Hepatic stellate cell (primary cell): Measurements from ENCODE around the gene GALNT10.
A peak's percentile ranks its signal among the peaks of the same experiment; 100 is the strongest.

Experiments used
- DNase-seq: peaks from one replicate; pipeline ENCODE4 v3.0.0; 2011; ENCODE audit warnings: low spot score

The GALNT10 gene

DNA sequence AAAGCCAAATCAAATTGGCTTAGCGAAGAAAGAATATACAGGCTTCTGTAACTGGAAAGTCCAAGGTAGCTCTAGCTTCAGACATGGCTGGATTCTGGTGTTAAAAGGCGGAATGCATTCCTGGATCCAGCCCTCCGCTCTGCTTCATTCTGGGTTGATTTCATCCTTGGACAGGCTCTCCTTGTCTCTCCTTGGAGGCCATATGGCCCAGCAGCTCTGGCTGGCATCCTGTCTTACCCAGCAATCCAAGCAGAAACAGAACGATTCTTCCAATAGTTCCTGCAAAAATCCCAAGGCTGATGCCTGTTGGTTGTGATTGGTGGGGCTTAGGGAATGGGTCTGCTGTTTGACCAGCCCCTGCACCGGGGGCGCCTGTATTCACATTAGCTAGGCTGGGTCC is 218.3 kb downstream of the GALNT10 start:
- no peak for DNase-seq

DNA sequence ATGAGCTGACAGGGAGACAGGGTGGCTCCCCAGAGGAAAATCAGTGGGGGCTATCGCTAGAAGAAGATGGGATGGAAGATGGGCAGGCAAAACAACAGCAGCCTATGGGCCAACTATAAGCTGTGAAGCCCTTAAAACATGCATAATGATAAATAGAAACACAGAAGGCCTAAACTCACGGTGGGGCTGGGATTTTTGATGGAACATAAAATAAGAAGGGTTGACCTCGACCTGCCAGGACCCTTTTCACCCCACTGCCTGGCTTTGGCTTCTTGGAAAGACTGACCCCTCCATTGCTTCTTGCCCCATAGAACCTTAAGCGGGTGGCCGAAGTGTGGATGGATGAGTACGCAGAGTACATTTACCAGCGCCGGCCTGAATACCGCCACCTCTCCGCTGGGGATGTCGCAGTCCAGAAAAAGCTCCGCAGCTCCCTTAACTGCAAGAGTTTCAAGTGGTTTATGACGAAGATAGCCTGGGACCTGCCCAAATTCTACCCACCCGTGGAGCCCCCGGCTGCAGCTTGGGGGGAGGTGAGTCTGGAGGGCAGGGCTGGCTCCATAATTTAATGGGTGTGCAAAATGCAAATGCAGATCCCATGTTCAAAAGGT is 218.8 kb downstream of the GALNT10 start:
- DNase-seq = no peak

DNA sequence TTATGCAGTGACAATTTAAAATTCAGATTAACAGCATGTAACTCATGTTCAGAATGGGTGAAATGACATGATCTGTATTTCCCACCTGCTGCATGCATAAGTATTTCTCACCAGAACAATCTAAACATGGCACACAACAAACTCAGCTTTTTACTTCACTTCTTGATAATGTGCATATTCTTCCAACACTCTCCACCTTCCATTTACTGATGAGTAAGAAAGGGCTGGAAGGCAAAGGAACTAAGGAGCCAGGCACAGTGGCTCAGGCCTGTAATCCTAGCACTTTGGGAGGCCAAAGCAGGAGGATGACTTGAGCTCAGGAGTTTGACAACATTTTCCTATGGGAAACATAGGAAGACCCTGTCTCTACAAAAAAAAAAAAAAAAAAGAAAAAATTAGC is 219.5 kb downstream of the GALNT10 start:
- no peak for DNase-seq

DNA sequence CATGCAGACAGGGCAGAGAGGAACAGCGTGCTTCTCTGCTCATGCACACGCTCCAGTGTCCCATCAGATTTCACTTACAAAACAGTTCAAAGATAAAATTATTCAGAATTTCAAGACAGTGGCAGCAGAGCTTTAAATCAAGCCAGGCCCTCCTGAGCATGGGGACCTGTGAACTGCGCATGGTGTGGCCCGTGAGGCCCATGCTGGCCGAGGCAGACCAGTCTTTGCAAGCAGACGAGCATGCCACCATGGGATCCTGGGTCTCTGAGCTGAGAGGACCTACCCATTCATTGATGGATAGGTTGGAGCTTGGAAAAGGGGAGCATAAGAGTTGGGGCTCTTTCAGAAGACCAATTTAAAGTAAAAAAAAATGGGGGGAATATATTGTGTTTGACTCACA is 220.3 kb downstream of the GALNT10 start:
- no peak for DNase-seq

DNA sequence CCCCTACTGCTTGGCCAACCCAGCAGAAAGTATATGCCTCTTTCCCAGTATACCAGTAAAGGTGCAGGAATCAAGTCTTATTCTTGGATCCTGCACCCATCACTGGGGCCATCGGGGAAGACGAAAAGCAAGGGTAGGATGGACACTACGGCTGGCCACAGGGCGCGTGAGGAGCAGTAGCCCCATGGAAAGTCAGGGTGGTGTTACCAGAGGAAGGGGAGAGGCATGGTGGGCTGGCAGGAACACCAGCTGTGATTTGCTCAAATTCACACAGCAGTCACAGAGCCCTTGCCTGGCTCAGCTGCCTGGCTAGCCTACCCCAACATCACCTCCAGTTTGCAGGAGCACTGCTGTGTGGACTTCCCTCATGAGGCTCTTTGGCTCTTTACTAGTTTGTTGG is 220.8 kb downstream of the GALNT10 start:
- no peak for DNase-seq

DNA sequence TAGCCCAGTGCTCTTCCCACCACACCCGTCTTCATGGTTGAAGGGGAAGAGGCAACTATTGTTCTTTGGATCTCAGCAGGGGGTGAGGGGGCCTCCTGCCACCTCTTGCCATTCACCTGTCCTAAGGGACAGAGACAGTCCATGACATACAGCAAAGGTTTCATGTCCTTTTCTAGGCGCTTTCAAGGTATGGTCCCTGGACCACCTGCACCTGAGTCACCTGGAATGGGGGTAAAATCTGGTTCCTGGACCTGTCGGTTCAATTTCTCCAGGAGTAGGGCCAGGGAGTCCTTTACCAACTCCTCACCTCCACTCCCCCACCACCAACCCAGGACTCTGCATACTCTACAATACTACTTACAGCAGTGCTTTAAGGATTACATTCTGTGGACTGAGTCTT is 221.8 kb downstream of the GALNT10 start:
- no peak for DNase-seq

DNA sequence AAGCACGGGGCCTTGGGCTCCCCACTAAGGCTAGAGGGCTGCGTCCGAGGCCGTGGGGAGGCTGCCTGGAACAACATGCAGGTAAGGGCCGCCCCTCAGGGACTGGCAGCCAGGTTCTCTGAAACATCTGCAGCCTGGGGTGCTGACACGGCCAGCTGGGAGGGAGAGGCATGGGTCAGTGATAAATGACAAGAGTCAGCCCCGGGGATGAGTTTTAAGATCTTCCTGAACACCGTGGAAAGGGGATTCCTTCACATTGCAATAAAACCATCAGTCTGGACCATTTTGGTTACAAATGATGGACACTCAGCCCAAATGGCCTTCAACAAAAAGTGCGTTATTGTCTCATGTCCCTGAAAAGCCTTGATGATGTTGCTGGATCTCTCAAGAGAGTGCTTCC is 222.4 kb downstream of the GALNT10 start:
- DNase-seq = no peak

DNA sequence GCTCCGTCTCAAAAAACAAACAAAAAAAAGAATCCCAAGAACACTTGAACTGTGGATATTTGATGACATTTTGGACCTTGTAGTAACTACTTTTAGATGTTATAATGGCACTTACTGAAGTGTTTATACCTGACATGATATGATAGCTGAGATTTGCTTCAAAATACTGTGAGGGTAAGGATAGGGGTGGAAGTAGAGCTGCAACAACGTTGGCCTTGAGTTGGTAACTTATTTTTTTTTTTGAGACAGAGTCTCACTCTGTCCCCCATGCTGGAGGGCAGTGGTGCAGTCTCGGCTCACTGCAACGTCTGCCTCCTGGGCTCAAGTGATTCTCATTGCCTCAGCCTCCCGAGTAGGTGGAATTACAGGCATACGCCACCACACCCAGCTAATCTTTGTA is 224.6 kb downstream of the GALNT10 start:
- no peak for DNase-seq

DNA sequence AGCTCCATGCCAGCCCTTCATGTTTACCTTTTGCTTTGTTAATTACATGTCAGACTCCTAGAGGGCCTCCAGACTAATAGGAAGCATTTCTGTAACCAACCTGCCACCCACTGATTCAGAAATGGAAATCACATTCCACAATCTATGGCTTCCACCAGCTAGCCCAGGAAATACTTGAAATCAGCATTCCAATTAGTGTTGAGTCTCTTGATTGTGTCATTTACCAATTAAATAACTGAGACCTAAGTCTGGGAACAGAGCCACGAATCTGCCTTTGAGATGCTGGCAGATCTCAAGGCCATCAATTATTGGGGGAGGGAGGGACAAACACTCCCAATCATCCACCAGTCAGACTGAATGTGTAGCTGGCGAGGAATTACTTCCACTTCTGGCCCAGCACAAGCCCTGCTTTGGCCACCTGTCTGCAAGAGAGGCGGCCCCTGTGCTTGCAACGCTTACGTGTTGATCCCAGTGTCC is 227.8 kb downstream of the GALNT10 start:
- DNase-seq = no peak

DNA sequence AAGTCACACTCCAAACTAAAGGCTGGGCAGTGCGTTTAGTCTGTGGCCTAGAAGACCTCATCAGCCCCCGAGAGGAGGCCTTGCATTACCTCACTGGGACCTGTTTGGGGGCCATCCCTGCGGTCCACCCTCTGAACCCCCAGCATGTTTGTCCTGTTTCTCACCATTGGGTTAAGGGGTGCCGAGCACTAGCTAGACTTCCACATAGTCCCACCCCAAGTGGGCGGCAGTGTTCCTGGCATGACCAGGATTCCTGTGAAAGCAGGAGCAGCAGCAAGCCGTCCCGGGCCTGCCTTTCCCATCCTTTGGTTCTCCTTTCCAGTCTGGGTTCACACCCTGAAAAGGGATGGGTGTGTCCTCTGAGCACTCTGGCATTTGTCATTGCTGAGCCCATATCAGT is 228.7 kb downstream of the GALNT10 start:
- no peak for DNase-seq

DNA sequence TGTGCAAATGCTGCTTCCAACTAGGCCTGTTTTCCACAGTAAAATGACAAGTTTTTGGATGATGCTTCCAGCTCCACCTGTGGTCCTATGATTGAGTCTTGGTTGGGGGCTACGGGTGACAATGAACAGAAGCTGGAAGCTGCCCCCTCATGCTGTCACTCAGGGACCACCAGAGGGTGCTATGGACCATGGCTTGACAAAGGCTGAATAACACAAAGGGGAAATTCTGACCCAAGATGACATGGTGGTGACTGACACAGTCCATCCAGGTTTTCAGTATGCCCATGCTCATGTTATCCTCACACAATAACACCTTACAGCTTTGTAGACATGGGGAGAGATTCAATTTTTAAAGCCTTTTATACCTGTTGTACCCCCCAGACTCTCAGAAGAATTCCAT is 231.3 kb downstream of the GALNT10 start:
- DNase-seq = no peak

DNA sequence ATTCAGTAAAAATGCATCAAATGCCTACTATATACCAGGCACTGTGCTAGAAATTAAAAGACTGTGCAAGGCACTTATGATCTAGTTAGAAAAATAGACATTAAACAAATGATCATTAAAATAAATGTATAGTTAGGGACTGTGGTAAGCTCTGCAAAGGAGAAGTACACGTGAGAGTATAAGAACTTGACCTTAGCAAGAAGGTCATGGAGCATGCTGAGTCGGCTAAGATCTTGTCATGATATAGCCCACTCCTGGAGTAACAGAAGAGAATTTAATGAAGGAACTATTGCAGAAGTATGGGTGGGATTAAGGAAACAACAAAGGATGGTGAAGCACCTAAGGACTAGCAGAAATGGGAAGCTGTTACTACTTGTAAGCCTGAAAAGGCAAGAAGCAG is 231.8 kb downstream of the GALNT10 start:
- no peak for DNase-seq

DNA sequence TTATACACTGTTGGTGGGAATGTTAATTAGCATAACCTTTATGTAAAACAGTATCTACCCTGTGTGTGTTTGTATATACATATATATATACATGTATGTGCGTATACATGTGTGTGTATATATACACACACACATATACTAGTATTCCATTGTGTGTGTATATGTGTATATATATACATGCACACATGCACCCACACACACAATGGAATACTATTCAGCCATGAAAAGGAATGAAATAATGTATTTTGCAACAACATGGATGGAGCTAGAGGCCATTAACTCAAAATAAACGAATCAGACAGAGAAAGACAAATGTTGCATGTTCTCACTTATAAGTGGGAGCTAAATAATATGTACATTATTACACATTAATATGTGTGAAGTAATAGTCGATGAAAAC is 237.7 kb downstream of the GALNT10 start:
- DNase-seq = no peak

DNA sequence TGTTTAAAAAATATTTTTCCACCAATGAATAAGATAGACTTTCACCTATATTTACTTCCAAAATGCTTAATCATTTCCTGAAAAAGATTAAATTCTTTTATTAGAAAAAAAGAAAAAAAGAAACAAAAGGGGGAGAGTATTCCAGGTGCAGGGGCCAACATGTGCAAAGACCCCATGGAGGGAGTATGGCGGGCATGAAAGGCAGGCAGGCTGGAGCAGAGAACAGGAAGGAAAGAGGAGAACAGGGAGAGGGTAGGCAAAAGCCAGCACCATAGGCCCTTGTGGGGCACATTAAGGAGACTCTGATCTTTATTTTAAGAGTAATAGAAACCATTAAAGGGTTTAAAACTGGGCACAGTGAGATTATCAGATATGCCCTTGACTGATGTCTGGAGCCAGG is 238.8 kb downstream of the GALNT10 start:
- no peak for DNase-seq

DNA sequence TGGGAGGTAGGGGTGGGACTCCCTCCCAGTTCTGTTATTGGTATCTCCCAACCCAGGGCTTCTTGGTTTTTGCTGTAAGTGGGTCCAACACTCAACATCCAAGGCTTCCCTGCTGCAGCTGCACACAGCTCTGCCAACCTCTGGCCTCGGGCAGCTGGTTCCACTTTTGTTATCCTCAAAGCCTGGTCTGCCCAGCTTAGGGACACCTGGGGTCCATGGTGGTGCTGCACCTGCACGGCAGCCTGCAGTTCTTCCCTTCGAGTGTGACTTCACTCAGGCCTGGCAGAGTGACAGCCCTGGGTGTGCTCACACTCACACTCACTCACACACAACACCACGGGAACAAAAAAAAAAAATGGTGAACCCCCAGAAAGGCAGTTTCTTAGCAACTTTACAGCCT is 239.9 kb downstream of the GALNT10 start:
- no peak for DNase-seq

DNA sequence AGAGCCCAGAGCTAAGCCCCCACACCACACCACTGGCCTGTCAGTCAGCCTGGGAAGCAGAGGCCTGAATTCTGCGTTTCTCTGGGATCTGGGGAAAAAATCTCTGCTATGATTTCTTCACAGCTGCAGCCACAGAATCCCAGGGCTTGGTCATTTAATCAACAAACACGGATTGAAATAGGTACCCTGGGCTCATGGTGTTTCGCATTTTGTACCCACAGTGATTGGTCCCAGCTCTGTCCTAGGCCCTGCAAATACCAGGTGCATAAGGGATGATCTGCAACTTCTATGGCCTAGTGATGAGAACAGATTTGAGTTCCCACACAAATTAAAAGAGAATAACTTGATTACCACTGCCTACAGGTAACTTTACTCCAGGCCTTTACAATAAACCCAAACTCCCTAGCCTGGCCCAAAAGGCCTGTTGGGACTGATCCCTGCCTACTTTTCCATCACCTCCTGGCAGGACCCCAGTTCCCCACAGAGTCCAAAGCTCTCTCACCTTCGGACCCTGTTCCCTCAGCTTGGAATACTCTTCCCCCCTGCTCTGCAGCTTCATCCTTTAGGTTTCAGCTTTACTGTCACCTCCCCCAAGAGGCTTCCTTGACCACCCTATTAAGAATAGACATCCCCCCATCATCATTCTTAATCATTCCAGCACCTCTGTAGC is 240.6 kb downstream of the GALNT10 start:
- DNase-seq = no peak

DNA sequence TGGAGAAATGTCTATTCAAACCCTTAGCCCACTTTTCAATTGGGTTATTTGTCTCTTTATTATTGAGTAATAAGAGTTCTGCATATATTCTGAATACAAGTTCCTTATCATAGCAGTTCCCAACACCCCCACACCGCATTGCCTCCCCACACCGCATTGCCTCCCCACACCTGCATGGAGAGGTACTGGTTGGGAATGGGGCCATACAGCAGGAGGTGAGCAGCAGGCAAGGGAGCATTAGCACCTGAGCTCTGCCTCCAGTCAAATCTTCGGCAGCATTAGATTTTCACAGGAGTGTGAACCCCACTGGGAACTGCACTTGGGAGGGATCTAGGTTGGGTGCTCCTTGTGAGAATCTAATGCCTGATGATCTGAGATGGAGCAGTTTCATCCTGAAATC is 244.7 kb downstream of the GALNT10 start:
- no peak for DNase-seq

DNA sequence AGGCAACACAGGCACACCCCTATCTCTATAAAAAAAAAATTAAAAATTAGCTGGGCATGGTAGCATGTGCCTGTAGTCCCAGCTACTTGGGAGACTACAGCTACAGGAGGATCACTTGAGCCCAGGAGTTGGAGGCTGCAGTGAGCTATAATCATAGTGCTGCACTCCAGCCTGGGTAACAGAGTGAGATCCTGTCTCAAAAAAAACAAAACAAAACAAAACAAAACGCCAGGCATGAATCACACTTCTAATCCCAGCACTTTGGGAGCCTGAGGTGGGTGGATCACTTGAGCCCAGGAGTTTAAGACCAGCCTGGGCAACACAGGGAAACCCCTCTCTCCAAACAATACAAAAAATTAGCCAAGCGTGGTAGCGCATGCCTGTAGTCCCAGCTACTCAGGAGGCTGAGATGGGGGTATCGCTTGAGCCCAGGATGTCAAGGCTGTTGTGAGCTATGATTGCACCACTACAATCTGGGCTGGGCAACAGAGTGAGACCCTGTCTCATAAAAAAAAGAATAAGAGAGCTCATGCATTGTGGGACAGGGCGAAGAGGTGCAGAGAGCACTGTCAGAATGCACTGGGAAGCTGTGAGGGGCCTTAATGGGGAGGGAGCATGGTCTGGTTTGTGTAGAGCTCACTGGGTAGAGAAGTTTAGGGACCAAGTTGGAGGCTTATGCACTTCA is 246.9 kb downstream of the GALNT10 start:
- DNase-seq = no peak

DNA sequence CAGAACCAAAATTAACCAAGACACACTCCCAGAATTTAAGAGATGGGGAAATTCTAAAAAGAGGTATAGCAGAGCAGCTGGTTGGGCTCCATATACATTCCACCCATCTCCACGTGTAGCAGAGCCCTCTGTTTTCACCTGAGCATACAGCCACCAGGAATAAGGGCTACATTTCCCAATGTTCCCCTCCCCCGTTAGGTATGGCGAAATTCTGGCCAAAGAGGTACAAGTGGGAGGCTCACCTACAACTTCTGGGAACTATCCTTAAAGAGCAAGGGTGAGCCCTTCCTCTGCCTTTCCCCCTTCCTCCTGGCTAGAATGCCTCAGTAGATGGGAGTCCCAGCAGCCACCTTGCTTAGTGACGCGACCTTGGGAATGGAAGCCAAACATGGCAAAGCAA is 250.0 kb downstream of the GALNT10 start:
- DNase-seq = no peak

DNA sequence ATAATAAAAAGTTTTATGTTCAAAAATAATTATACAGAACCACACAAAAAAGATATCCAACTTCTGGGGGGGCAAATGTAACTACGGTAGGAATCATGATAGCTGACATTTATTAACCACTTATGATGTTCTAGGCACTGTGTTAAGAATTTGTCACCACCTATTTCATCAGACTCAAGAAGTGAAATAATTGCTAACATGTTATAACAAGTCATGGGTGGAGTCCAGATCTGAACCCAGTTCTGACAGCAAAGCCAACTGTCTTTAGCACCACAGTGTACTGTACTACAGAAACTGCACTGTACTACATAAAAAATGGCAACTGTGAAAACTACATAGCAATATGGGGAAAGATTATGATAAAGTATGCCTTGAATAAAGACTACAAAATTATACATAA is 252.3 kb downstream of the GALNT10 start:
- DNase-seq = no peak

DNA sequence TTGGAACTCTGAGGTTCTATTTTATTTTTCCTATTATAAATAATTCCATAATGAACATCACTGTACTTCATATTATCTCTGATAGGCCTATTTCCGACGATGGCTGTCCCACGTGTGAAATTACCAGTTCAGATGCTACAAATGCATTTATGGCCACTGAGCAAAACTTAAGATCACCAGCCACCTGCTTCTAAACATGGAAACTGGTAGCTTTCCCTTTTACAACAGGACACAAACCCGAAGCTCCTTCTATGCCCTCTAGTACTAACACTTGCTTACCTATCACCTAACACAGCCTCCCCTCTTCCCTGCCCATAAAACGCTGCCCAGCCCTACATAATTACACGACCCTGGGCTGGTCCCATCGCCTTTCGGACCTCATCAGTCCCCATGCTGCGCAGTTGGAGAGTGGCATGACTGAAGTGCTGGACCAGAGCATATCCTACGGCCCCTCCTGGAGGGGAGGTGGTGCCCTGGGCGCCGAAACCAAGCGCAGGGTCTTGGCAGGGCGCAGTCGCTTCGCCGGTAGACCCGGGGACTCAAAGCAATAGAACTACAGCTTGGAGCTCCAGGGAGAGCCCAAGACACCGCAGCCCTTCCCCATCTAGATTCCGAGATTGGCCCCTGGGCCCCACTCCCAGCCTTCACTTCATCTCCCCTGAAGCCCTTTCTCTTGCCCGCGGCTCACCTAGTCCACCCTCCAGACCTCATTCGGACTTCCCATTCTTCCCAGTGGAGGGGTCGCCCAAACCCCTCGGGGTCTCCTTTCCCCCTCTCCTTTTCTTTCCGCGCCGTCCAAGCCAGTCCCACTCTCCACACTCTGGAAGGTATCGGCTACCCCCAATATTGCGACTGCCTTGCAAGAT is 254.3 kb downstream of the GALNT10 start:
- peak; percentile 34 for DNase-seq

DNA sequence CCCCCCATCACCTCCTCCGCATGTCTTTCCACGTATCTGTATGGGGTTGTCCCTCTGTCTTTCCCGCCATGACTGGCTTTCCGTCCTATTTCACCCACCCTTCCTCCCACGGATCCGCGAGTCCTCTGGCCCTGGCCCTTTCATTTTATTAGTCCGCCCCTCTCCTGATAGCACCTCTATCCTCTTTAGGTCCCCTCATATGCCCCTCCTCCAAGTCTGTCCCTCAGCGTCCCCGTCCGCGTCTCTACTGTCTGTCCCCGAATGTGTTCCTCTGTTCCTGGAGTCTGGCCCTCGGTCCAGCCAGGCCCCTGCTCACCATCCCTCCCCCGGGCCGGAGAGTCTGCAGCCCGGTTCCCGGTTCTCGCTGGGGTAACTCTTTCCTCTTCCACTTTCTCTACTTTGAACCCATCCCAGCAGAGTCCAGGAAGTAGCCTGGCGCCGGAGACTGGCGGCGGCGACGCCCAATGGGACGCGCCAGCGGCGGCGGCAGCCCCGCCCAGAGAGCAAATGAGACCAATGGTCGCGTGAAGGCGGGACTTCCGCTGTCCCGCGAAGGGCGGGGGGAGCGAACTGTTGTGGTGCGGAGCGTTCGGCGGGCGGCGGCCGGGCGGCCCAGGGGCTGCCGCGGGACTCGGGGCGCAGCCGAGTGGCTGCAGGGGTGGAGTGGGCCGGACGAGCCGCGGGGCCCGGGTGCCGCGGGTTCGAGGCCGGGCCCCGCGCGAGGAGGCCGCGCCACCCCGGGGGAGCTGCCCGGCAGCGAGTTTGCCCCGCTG is 255.1 kb downstream of the GALNT10 start, which contains the start of gene SAP30L:
Gene SAP30L (plus strand): TSS at position 576 of the 773 bp plus-strand sequence. CDS start 608 bp downstream, outside the sequence.
- DNase-seq = peak; percentile 100
